GM12872 (cell line): ENCODE measurements around the gene LYRM1.

Source experiments
- CTCF ChIP-seq: IDR thresholded peaks from 3 replicates; pipeline ENCODE4 v1.5.1; 2011; ENCODE audit warnings: low read depth, mild to moderate bottlenecking, low read length, moderate library complexity; ENCODE audit not compliant: insufficient read depth

Gene LYRM1

GRCh38 chr16:20867585-20867984 is 33.0 kb upstream of the LYRM1 start:
- no peak for TF ChIP-seq CTCF

- no peak for TF ChIP-seq CTCF
Observed at GRCh38 chr16:20868890-20869289, 31.7 kb upstream of the LYRM1 start.

GRCh38 chr16:20870122-20870820 is 30.3 kb upstream of the LYRM1 start:
- no peak for TF ChIP-seq CTCF

GRCh38 chr16:20871258-20871657 is 29.3 kb upstream of the LYRM1 start:
- TF ChIP-seq CTCF: no peak

GRCh38 chr16:20871941-20872815 is 28.4 kb upstream of the LYRM1 start:
- no peak for TF ChIP-seq CTCF

- no peak for TF ChIP-seq CTCF
Observed at GRCh38 chr16:20873331-20873730, 27.2 kb upstream of the LYRM1 start.

GRCh38 chr16:20874088-20874581 is 26.4 kb upstream of the LYRM1 start:
- TF ChIP-seq CTCF: no peak
